DMS114 treated with DMSO at 0.1 percent for 48 hours (cell line): ENCODE data around the gene RNF26.

Source experiments
- DNase-seq: peaks from one replicate; lab custom pipeline; 2025; ENCODE audit not compliant: unreplicated experiment; lab: John Stamatoyannopoulos, UW

The RNF26 gene

GRCh38 chr11:119334174-119334930, at the start of gene RNF26:
Gene RNF26 (plus strand): TSS chr11:119334527. CDS start chr11:119335123, 596 bp downstream.
- peak; percentile 91 for DNase-seq

DNA sequence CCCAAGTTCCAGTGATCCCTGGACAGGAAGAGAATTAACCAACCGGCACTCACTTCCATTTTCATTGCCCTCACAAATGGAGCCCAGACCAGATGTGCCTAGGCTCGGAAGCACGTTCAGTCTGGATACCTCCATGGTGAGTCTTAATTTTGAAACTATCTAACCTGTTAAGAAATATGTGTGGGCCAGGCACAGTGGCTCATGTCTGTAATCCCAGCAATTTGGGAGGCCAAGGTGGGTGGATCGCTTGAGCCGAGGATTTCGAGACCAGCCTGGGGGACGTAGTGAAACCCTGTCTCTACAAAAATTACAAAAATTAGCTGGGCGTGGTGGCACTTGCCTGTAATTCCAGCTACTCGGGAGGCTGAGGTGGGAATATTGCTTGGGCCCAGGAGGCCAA, 48.9 kb upstream of the RNF26 start:
- no peak for DNase-seq

GRCh38 chr11:119288219-119288618, 46.1 kb upstream of the RNF26 start:
- DNase-seq: no peak

DNA sequence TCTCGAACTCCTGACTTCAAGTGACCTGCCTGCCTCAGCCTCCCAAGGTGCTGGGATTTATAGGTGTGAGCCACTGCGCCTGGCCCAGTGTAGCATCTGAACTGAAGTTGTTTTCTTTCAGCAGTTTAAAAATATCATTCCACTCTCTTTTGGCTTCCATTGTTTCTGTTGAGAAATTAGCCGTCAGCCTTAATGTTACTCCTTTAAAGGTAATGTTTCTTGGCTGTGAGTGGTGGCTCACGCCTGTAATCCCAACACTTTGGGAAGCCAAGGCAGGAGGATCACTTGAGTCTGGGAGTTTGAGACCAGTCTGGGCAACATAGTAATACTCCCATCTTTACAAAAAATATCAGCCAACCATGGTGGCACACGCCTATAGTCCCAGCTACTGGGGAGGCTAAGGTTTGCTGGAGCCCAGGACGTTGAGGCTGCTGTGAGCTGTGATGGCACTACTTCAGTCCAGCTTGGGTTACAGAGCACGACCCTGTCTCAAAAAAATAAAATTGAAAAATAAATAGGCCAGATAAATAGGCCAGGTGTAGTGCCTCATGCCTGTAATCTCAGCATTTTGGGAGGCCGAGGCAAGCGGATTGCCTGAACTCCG, 43.3 kb upstream of the RNF26 start:
- no peak for DNase-seq

DNA sequence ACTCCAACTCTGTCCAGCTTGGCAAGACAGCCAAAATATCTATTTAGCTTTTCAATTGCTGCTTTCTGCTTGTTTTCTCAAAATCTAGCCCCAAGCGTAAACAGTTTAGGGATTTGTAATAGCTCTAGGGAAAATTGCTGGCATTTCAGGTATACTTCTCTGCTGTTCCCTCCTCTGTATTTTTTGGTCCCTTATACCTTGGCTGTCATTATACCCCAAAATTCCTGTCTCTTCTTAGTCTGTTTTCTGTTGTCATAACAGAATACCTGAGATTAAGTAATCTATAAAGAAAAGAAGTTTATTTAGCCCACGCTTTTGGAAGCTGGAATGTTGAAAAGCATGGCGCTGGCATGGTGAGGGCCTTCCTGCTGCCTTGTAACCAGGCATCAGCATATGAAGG, 40.9 kb upstream of the RNF26 start:
- no peak for DNase-seq

DNA sequence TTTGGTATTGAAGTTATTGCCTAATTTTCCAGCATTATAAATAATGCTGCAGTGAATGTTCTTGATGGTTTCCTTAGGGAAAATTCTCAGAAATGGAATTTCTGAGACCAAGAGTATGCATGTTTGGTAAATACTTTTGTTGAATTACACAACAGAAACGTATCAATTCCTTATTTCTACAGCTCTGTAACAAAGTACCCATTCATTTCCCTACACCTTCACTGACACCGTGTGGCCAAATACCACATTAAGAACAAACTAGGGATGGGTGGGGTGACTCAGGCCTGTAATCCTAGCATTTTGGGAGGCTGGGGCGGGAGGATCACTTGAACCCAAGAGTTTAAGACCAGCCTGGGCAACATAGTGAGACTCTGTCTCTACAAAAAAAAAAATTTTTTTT, 39.1 kb upstream of the RNF26 start:
- no peak for DNase-seq

GRCh38 chr11:119297938-119298337, 36.4 kb upstream of the RNF26 start:
- DNase-seq: no peak

GRCh38 chr11:119298726-119299125, 35.6 kb upstream of the RNF26 start:
- DNase-seq: no peak

- no peak for DNase-seq
These were observed 34.9 kb upstream of the RNF26 start for GRCh38 chr11:119299416-119299815.

GRCh38 chr11:119300198-119300964, 33.9 kb upstream of the RNF26 start:
- DNase-seq: no peak

DNA sequence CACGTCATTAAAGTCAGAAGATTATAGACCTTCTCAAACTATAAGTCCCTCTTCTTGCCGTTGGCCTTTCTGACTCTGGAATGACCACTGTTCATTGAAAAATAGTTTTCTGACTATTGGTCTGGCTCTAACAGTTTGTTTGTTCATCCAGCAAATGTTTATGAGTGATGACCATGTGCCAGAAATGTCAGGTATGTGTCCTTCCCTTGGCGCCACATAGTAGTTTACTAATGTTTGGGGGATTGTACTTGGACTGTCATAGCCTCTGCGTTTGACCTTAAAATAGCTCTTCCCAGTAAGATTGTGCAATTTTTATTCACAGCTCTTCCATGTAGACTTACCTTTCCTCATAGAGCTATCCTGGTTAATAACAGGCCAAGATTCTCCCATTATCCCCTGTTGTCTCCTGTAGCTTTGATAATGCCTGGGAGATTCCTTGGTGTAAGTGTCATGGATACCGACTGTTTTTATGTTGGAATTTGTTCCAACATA, 31.1 kb upstream of the RNF26 start:
- DNase-seq: no peak

DNA sequence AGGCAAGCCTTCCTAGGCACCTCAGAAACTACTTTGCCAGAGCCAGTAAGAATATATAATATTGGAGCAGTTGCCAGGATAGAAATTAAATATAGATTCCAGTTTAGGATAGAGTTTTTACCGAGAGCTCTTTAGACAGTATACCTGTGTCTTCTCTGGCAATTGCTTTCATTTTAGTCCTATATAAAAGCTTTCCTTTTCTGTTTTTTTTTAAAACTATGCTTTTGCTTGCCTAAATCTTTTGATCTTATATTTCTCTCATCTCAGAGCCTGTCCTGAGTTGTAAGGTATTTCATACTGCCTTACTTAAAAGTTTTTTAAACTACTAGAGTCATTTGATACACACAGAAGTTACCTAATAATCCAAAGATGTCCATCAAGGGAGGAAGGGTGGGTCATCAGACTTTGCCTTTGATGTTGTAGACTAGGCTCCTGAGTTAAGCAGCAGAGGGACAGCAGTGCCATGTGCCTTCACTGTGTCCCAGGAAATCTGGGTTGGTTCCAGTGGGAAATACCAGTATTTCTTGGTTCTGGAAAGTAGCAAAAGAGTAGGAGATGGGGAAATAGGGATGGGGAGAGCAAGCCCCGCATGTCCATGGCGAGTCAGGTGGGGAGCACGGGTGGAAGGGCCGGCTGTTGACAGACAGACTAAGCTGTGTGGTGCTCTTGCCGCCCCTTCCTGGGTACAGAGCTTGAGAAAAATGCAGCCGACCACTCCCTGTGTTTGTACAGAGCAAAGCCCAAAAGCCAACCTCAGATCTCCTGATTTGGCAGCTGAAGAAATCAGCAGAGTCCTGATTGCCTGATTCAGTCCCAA, 28.6 kb upstream of the RNF26 start:
- DNase-seq: no peak

DNA sequence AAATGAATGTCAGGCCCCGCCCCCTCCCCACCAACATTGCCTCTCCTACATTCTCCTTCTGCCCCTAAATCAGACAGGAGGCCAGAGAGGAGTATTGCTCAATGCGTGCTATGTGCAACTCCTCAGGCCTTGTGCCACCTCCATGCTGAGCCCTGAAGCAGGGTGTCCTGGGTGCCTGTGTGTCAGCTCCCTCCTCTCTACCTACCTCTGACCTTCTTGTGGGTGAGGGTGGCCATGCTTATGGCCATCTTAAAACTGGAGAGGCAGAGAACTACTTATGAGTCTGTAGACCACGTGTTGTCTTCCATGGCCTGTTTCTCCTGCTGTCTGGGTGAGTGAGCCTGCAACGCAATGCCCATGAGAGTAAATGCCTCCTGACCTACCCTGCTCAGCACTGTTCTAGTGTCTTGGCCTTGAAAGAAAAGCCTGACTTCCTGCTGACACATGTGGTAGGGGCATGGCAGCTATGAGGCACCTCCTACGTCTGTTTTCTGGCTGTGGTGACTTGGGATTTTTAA, 27.9 kb upstream of the RNF26 start:
- DNase-seq: no peak

DNA sequence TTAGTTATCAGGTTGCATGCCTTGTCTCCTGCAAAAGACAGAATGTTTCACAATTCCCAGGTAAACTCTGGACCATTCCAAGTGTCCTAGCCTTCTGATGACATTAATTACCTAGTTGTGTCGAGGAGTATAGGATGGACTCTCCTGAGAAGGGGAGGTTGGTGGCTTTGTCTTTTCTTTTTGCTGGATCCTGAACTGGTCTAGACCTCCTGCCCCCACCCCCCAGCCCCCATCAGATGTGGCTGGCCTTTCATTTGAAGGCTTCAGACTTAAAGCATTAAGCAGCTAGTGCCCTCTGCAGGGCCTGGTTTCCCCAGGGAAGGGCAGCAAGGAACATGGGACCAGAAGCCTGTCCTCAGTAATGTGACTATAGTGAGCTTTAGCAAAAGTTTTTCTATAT, 27.1 kb upstream of the RNF26 start:
- no peak for DNase-seq

- DNase-seq: no peak
These were observed 26.4 kb upstream of the RNF26 start for GRCh38 chr11:119307974-119308373.

GRCh38 chr11:119309411-119309810, 24.9 kb upstream of the RNF26 start:
- no peak for DNase-seq

- DNase-seq: no peak
These were observed 24.2 kb upstream of the RNF26 start for GRCh38 chr11:119309953-119310681.

- DNase-seq: no peak
These were observed 23.7 kb upstream of the RNF26 start for GRCh38 chr11:119310682-119311052.

GRCh38 chr11:119314726-119315125, 19.6 kb upstream of the RNF26 start:
- no peak for DNase-seq
